ENCODE measurements around the gene TRAP1.

The TRAP1 gene

DNA sequence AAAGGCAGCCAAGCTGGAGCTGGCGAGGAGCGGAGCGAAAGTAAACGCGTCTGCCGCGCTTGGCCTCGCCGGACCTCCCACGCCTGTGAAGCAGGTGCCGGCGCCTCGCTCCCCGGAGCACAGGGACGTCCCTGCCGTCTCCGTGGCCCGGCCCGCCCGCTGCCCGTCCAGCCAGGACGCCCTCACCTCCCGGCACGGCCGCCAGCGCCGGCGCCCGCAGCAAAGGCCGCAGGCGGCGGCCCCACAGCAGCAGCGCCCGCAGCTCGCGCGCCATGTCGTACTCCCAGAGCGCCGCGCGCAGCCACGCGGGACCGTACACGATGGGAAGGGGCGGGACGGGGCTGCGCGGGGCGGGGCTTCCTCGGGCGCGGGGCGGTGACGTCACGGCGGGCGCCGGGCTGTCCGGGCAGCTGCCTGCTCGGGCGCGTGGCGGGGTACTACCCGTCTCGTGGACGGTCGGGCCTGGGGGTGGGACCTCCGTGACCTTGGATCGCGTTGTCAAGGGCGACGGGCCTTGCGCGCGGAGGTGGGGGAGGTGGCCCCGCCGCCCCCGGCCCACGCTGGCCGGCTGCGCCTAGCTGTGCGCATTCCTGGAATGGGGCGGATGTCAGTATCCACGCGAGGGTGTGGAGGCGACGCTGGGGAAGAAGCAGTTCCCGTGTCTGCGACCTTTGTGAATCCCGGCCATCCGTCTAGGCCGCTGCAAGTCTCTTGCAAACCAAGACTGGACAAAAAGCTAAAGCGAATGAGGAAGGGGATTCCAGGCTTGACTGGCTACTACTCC lies at the start of gene TRAP1:
Gene TRAP1 (minus strand): TSS at position 290 of the 784 bp plus-strand sequence. CDS start 16 bp downstream, at position 274.
- peak; percentile 85 for DNase-seq (ENCODE audit: low spot score)

DNA sequence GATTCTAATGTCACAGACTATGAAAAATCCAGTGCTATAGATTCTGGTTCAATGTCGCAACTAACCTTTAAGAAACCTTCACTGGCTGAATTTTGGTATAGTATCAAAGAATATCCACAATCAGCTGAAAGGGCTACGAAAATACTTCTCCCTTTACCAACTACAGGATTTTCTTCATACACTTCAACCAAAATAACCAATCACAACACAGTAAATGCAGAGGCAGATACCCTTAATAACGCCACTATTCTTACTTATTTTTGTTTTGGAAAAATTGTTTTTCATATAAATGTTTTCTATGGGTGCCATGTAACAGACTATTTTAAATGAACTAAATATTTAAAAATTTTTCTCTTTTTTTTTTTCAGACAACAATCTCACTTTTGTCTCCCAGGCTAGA lies 48.9 kb upstream of the TRAP1 start:
- DNase-seq (ENCODE audit: low spot score), result no peak

DNA sequence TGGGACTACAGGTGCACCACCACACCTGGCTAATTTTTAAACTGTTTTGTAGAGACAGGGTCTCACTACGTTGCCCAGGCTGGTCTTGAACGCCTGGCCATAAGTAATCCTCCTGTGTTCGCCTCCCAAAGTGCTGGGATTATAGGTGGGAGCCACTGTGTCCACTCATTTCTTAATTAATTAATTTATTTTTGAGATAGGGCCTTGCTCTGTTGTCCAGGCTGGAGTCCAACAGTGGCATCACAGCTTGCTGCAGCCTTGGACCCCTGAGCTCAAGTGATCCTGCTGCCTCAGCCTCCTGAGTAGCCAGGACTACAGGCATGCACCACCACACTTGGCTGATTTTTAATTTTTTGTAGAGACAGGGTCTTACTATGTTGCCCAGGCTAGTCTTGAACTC lies 47.1 kb upstream of the TRAP1 start:
- DNase-seq (ENCODE audit: low spot score), result no peak

DNA sequence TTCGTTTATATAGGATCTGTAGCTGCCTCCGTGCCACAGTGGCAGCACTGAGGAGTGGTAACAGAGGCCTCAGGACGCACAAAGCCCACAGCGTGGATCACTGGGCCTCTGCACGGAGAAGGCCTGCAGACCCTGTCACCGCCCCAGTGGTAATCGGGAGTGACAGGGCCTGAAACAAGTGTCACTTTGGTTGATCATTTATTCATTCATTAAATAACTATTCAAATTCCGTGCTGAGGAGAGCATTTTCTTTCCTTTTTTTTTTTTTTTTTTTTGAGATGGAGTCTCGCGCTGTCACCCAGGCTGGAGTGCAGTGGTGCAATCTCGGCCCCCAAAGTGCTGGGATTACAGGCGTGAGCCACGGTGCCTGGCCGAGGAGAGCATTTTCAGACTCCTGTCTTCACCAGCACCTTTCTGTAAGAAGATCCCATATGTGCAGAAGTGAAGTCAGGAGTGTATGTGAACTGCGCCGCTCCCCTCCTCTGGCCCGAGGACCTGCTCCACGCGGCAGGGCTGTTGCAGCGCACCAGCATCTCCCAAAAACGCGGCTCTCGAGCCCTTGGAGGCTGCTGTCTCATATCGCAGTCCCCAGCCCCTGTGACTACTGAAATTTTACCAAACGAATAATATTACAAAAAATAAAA lies 44.9 kb upstream of the TRAP1 start:
- DNase-seq (ENCODE audit: low spot score), result no peak

DNA sequence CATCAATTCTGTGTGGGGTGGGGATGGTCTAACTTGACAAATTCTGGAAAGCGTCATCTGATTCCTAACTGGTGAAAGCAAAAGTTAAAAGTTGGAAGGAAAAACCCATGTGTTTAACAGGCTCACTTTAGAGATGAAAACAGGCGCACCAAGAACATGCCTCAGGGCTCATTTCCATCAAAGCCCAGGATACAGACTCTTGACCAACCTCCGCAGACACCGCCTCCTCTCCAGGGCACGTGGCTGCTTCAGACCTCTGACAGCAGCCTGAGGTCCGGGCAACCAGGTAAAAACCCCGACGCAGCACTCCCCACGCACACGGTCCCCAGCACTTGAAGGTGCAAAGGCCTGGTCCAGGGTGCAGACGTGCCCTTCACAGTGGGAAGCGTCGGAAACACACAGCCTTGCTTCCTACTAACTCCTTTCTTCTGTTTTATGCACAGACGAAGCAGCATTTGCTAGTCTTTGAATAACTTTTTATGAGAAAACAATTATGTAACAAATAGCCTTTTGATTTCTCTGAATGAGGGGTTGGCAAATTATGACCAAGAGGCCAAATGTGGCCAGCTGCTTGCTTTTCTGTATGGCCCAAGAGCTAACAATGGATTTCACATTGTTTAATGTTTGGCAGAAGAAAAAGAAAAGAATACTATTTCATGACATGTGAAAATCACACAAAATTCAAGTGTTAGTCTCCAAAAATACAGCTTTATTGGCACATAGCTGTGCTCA lies 44.2 kb upstream of the TRAP1 start:
- DNase-seq (ENCODE audit: low spot score), result no peak

DNA sequence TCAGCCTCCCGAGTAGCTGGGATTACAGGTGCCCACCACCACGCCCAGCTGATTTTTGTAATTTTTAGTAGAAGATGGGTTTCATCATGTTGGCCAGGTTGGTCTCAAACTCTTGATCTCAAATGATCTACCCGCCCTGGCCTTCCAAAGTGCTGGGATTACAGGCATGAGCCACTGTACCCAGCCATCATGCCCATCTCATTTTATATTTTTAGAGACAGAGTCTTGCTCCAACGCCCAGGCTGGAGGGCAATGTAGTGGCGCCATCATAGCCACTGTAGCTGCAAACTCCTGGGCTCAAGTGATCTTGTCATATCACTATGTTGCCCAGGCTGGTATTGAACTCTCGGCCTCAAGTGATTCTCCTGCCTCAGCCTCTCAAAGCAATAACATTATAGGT lies 43.2 kb upstream of the TRAP1 start:
- DNase-seq (ENCODE audit: low spot score), result no peak

DNA sequence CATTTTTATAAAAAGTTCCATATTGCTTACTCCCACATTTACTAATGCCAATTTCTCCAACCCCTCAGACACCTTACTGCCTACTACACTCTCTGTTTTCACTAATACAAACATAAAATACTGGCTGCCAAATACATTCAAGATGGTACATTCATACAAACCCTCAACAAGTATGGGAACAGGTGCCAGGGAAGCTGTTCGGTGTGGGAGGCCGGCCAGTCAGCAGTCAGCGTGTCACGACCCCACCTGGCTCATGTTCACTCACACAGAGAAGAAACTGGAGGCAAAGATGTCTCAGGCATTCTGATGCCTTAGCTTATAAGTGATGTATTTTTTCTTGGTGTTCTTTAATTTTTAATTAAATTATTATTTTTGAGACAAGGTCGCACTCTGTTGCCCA lies 42.4 kb upstream of the TRAP1 start:
- no peak for DNase-seq (ENCODE audit: low spot score)

DNA sequence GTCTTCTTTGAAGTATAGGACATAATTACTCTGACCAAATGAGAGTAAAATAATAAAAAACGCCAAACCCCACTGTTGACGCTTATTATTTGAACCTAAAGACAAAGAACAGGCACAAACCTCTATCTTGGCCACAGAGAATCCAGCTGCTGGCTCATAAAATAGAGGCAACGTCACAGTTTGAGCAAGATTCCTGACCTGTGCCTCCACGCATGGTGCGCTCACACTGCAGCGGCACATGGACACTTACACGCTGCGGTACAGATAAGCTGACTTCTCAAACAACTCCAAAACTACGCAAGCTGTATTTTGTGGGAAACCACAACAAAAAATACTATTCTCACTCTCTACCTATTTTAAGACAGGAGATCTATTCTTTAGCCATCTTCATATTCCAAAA lies 38.8 kb upstream of the TRAP1 start:
- DNase-seq (ENCODE audit: low spot score), result no peak

DNA sequence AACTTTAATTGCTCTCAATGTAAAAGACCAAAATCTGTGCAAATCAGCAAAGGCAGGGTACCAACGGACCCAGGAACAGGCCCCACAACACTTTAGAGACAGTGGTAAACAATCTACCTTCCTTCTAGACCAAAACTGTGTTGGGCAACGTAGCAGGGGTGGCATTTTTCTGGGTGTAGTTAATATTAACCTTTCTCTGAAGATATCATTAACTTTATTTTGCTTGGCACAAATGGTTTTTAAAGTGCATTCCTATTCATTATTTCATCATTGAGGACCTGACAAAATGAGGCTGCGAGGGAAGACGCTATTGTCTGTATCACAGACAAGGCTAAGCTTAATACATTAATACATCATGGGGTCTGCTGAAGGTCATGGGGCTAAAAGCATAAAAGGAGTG lies 37.9 kb upstream of the TRAP1 start:
- DNase-seq (ENCODE audit: low spot score), result no peak

DNA sequence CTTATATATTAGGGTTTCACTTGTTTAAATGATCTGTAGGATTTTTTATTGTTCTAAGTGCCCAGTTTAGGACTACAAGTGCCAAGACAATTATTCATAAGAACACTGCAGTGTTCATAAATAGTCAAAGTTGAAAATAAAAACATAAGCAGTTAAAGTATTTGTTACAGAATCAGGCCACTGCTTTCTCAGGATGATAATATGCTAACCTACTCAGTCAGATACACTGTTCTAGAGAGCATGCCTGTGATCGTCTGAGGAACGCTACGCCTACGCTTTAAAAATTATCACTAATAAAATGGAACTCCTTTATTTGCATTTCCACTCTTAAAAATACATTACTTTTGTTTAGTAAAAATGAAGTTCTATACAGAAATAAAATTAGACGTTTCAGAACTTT lies 37.4 kb upstream of the TRAP1 start:
- DNase-seq (ENCODE audit: low spot score), result no peak

DNA sequence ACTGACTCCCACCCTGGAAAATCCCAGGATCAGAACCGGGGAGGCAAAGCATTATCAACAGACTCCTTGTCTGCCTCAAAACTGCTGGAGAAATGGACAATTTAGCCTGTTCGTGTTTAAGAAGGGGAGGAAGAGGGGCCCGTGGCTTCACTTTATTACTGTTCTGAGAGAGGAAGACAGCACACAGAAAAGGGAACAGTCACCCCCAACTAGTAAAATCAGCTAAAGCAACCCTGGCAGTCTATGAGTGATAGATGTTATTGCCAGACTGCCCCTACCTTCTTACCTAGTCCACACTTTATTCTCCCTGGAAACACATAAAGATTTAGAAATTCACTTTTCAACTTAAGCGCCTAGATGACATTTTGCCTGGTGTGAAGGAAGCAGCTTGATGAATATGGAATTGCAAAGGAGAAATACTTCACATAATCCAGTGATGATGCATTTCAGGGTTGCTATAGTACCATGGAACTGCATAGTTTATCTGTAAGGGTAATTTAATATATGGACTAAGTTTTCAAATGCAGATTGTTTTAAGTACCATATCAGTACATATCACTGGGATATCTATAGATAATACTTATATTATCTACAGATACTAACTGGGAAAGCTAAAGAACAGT lies 36.9 kb upstream of the TRAP1 start:
- DNase-seq (ENCODE audit: low spot score), result no peak

DNA sequence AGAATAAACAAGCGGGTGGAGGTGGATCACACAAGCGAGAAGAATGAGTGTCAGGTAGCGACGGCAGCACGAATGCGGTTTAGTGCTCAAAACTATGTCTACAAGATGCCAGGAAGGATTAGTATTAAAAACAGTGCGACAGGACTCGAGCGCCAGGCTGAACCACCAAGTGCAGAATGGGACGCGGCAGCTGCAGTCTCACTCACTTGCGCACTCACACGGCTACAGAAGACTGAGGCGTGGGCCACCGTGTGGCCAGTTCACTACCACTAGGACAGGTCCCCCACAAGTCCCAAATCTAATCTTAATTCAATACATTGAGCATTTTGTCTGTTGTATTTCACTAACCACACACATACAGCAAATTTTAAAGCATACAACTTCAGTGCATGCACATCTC lies 35.7 kb upstream of the TRAP1 start:
- no peak for DNase-seq (ENCODE audit: low spot score)

DNA sequence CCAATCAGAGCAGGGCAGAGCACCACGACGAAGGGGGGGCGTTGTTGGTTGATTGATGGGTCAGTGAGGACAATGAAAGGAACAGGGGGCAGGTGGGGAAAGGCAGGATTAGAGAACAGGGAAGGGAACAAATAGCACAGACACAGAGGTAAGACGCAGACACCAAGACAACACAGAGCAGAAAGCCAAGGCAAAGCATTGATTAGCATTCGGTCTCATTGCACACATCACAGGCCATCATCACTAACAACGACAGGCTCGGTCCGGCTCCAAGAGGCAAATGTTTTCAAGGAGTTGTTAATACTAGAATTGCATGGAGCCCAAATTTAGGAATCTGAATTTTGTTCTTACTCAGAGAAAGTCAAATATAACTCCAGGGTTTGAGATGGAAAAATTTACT lies 34.6 kb upstream of the TRAP1 start:
- DNase-seq (ENCODE audit: low spot score), result no peak

DNA sequence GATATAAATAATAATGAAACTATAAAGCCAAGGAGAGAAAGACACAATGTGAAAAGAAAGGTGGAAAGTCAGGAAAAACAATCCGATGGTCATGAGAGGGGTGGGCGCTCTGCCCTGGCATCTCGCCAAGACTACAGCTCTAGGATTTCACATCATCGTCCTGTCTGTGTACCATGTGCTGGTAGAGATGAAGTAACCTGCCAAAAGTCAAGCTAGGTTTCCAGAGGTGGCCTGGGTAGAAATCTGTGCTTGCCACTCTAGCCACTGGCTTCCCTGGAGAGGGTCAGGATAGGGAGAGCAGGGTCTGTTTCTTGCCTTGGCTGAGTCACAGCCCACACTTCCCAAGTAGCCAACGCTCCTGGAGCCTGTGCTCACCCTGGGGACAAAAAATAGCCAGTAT lies 31.0 kb upstream of the TRAP1 start:
- no peak for DNase-seq (ENCODE audit: low spot score)

DNA sequence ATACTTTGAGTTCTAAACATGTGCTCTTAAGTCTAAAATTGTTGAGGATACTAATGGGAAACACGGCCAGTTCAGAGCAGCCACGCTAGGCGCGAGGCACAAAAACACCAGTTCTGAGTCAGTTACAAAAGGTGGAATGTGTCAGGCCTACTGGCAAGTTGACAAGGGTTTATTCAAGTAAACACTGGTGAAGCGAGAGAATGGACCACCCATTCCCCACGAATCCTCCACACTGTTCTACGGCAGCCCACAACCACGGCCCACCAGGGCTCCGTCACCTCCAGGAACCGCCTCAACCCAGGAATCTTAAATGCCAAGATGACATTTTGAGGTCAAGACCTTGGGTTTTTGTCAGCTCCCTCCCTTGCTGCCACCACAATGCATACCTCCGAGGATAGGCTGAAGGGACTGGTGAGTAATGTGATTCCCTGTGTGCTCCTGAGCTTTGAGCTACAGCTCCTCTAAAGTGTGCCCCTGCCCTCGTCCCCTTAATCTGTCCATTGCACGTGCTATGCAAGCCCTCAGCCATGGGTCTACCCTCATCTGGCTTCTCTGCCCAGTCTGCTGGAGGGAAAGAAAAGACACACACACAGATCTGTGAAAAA lies 28.5 kb upstream of the TRAP1 start:
- no peak for DNase-seq (ENCODE audit: low spot score)

DNA sequence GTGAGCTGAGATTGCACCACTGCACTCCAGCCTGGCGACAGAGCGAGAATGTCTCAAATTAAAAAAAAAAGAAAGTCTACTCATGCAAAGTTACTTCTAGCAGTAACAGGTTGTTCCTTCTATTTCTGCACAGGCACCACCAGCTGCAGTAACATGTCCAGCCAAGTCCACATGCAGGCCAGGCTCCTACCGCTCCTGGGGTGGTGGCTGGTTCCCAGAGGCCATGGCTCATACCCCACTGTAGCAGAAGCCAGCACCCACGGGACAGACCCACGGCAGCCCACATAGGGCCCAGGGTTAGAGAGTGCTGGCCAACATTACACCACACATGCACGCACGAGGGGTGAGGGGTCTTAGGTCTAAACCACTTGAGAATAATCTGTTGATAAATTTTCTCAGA lies 26.7 kb upstream of the TRAP1 start:
- DNase-seq (ENCODE audit: low spot score), result no peak

DNA sequence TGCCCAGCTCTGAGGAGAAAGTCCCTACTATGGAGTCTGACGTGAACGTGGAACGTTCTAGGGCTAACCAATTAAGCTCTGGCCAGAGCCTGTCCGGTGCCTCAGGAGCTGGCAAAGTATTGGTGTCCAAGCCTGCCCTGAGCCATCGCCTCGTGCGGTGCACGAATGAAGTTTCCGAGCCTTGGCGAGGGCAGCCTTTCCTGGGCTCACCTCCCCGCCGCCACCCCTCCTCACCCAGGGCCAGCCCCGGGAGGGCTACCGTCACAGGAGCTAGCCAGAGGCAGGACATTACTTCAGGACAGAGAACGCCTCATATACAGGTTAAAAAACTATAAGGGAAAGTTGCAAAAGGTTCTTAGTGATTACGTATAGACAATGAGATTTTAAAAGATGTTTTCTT lies 23.6 kb upstream of the TRAP1 start:
- no peak for DNase-seq (ENCODE audit: low spot score)

DNA sequence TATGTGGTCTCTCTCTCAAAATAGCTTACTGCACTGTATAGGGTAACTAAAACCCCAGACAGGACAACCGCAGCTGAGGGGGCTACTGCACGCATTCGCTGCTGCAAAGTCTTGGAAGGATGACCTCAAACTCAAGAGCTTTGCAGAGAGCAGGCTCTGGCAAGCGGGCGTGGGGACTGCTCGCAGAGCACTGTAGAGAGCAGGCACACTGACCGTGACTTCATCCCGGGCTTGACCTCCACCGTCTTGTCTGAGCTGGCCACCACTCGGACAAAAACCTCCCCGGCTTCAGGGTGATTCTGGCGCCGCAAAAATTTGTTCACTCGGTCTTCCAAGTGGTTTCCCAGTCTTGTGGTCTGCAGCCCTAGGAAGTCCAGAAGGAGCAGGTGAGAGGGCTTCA lies 22.9 kb upstream of the TRAP1 start:
- no peak for DNase-seq (ENCODE audit: low spot score)

DNA sequence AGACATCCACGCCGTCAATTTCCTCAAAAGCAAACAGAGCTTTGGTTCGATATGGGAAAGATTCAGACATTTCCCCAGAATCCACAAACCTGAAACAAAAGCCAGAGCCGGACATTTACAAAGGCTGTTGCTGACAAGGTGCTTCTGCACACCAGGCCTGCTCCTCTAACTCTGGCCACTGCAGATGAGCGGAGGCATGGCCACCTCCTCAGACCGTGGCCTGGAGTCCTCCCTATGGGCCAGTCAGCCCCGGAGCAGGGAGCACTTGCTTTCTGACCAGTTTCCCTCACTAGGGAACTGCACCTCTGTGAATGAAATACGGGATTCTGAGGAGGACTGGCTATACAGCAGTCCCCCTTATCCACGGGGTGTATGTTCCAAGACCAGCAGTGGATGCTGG lies 22.3 kb upstream of the TRAP1 start:
- no peak for DNase-seq (ENCODE audit: low spot score)

DNA sequence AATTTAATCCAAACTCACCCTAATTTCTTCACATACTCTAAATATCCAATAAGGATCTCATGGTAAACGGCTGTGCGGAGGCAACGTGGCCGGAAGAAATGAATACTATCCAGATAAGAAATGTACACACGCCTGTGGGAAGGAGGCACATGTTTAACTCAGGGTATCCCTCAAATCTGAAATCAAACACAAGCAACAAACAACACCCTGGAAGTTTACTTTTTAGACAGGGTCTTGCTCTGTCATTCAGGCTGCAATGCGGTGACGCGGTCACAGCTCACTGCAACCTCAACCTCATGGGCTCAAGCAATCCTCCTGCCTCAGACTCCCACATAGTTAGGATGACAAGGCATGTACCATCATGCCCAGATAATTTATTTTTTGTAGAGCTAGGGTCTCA lies 21.2 kb upstream of the TRAP1 start:
- DNase-seq (ENCODE audit: low spot score), result no peak

DNA sequence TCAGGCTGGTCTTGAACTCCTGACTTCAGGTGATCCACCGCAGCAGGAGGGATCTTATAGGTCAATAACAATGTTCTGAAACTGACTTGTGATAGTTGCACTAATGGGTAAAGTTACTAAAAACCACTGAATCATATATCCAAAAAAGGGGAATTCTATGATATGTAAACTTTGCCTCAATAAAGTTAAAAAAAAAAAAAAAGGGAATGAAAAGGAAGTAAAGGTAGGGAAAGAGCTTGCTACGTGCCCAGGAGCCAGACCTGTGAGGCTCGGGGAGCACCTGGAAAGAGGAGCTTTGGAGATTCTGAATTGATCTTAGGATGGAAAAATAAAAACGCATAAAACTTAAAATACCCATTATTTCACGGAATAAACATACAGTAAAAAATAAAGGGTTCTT lies 20.8 kb upstream of the TRAP1 start:
- no peak for DNase-seq (ENCODE audit: low spot score)

DNA sequence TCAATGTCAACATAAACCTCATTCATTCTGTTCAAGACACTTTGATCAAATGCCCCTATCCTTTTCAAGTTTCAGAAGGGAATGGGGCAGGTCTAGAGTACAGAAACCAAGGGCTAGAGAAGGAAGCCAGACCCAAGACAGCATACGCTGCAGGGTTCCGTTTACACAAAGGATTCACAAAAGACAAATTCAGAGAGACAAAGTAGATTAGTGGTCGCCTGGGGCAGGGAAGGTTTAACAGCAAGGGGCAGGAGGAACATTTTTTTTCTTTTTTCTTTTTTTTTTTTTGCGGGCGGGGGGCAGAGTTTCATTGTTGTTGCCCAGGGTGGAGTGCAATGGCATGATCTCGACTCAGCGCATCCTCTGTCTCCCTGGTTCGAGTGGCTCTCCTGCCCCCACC lies 19.9 kb upstream of the TRAP1 start:
- DNase-seq (ENCODE audit: low spot score), result no peak
